GM21786 (cell line): ENCODE results near the gene CTNNA2.
A peak's percentile ranks its signal among the peaks of the same experiment; 100 is the strongest.

Source experiments
- ATAC-seq: cut with Tn5 transposase; IDR thresholded peaks from one replicate; pipeline ENCODE4 v1.9.1; 2021; ENCODE audit not compliant: unreplicated experiment

The CTNNA2 gene

DNA sequence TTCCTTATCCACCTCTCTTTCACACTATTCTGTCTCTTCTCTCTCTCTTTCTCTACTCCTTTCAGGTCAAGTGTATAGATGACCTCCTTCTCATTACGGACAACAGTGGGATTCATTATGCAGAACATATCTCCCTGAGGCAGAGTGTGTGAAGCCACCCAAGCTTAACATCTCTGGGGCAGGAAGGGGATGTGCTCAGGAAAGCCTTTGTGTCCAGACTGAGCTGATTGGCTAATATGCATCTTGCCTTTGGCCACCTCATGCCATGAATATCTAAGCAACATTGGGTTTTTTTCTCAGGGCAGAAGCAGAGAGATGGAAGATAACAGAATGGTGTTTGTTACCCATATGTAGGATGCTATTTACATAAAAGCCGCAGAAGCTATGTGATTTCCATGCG, 1003.1 kb downstream of the CTNNA2 start:
- ATAC-seq: no peak

DNA sequence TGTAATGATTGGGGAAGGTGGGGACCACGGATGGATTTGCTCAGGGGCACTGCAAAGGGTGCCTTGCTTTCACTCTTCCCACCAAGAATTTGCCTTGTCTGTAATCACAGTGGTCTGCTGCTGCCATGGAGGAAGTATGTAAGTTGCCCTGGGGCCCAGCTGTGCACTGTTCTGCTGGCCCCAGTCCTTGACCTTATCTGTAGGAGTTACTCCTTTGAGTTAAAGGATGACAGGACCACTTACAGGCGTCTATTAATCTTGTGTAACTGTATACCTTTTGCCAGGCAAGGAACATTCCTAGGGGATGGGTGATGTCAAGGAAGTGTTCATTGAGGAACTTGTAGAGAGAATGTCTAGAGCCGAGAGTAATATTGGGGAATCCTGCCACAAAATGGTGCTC, 1004.5 kb downstream of the CTNNA2 start:
- ATAC-seq: no peak

DNA sequence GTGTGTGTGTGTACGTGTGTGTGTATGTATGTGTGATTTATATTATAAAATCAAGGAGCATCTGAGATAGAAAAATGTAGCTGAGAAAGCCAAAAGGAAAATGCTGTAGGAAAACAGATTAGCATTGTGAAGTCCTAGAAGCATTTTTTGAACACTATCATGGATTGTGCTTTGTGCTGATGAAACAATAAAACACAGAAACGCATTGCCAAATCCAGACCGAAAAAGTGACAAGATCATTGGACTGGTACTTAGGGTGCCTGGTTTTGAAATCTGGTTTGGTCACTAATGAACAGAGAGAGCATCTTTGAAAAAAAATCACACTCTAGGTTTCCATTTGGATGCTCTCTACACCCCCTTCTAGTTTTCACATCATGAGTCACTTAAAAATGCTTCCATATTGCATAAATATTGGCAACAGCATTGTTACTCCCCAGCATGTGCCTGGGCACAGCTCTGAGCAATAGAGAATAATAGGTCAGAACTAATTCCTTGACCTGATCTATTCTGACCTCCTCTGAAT, 1006.3 kb downstream of the CTNNA2 start:
- no peak for ATAC-seq

DNA sequence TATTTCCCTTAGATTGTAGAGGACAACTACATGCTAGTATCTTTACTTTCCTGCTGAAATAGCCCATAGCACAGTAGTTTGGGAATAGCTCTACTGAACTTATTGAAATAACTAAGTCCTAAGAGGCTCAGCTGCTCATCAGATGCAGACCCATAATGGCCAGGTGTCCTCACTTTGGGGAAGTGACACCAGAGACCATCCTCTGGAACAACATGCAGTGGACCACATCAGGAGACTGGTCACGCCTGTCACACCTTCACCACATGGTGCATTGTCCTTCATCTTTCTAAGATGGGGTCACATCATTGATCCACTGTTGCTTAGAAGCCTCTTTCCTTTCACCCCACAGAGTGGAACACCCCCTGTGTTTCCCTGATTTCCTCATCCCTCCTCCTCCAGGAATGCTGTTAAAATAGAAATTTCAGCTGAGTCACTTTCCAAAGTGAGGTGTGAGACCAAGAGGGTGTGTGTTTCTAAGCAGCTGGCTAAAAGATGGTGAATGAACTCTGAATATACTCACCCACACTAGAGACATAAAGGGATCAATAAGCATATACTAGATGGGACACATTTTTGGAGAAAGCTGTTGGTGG, 1006.9 kb downstream of the CTNNA2 start:
- peak; percentile 48 for ATAC-seq

DNA sequence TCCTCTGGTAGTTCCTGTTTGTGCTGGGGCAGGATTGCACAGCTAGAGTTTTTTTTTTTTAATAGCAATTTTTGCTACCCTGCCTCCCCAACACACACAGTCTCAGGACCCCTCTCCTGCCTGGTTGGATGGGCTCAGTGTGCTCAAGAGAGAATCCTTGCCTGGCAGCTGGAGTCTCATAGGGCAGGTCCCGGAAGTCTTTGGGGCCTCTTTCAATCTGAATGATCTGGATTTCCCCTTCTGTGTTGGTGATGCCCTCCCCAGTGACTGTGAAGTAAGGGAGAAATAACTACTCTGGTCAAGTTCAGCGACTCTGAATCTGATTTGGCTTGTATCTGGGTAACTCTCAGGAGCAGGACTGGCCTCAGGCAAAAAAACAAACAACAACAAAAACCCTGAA, 1012.3 kb downstream of the CTNNA2 start:
- peak; percentile 69 for ATAC-seq

DNA sequence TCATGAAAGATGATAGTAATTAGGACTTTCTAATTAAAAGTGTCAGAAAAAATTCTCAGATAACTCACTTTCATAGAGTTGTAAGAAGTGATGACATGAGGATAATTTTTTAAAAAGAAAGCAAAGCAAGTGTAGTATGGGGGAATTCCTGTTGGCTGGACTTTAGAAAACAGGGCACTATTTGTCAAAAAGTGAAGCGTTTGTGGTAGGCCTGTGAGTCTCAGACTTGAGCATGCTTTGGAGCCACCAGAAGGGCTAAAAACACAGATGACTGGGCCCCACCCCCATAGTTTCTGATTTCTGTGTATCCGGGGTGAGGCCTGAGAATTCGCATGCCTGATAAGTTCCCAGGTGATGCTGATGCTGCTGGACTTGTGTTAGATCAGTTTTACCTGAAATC, 1014.3 kb downstream of the CTNNA2 start:
- no peak for ATAC-seq

DNA sequence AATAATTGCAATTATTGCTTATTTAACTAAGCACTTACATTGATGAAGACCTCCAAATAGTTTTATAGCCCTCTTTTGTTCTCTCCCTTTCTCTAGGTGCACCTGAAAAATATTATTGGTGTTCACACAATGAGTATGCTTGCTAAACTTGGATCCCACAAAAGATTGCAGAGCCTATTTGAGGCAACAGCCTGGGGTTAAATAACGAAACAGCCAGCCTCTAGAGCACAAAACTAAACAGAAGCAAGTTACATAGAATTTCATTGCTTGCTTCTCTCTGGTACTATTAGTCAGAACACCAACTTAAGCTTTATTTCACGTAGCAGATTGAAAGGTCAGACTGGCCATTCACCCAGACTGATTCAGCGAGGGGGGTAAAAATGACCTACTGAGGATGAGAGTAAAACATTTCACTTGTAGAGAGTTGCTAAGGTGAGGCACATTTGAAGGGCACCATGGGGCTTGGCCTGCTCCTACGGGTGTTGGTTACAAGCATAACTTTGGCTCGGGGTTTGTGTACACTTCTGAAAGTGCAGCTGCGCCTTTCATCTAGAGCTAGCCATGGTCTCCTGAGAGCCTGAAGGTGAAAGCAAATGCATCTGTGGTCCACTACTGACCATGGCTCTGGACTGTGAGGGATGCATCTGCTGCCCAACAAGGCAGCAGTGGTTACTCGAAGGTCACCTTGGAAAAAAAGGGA, 1016.8 kb downstream of the CTNNA2 start:
- ATAC-seq: peak; percentile 24

DNA sequence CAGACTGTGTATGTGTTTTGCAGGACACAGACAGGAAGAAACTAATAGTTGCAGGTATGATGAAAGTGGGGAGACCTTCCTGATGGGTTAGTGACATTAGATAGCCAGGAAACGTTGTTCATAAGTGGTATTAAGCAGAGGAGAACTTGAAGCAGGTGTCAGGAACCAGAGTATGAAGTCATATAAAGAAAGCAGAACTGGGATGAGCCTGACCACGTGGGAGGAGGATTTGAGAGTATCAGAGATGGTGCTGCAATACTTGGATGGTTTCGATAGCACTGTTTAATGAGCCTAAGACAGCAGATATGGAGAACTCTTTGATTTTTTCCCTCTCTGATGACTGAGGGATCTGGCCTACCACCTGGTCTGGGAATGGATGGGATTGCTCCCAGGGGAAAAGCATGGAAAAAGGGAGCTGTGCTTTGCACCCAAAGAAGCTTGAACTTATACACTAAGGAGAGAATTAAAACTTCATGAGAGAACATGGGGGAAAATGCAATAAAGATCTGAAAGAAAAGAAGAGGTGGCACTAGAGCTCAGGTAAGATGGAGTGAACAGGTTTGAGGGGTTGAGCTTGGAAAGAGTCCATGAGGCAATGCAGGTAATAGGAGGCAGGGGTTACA, 1017.7 kb downstream of the CTNNA2 start:
- ATAC-seq: peak; percentile 71

DNA sequence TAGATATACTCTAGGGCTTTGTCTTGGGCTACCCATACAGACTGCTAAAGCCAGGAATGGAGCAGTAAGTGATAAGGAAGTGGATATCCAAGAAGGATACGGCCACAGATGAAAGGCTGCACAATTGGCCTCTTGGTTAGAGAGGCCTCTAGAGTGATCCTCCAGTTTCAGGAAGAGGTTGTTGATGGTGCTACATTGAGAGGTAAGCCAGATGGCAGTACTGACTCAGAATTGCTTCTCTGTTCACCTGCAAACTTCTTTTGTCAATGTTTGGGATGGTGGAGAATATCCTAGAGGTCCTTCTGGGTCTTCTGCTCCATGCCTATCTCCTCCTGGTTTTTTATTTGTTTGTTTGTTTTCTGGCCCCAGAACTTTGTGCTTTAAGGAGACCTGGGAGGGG, 1018.5 kb downstream of the CTNNA2 start:
- peak; percentile 21 for ATAC-seq

DNA sequence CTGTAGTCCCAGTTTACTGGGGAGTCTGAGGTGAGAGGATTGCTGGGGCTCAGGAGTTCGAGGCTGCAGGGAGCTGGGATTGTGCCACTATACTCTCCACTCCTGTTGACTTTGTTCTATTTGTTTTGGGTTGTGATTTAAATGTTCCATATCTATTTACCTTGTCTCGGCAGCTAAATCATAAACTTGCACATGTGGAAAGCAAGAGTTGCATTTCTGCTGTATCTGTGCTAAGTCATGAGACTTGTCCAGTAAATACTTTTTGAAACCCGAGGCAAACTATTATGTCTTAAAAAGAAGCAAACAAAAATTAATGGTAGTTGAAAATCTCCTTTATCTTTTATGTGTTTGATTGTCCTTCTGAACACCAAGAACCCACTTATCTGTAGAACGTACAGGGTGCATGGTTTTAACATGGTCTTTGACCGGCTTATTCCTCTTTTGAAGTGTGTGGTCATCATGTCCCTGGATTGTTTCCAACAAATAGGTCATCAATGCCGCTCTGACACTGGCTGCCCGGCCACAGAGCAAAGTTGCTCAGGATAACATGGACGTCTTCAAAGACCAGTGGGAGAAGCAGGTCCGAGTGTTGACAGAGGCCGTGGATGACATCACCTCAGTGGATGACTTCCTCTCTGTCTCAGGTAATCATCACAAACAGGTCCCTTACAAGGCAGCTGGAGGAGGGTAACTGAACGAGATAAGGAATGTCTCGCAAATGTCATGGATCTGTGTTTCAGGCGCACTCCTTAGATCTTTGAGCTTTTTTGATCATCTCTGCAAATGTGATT, 1032.8 kb downstream of the CTNNA2 start:
- ATAC-seq: no peak

DNA sequence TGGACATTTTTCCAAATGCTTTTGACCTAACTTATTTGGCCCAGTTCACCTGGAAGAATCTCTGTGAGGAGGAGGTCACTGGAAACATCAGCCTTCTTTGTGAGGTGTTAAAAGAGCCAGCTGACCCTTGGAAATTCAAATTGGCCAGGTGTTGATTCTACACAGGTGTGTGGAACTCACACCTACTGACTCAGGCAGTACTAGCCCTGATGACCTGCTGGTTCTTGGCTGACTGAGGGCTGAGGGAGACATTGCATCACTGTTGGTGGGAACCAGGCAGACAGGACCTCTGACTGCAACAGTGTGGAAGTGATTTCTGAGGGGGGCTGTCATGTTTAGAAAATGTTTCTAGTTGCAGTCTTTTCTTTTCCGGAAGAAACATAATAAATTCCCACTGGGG, 1033.9 kb downstream of the CTNNA2 start:
- ATAC-seq: no peak

DNA sequence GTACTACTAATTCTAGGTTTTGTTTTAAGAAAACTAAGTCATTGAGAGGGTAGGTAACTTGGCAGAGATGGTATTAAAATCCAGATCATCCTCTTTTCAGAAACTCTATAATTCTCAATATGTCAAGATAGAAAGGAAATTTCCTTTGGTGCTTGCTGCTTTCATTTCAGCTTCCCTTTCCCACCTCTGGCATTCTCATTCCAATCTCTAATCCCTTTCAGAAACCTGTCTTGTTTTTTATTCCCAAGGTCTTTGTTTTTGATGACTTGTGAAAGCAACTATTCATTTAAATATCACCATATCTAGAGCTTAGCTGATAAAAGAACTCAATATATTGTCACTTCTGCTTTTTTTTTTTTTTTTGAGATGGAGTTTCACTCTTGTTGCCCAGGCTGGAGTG, 1034.5 kb downstream of the CTNNA2 start:
- ATAC-seq: no peak

DNA sequence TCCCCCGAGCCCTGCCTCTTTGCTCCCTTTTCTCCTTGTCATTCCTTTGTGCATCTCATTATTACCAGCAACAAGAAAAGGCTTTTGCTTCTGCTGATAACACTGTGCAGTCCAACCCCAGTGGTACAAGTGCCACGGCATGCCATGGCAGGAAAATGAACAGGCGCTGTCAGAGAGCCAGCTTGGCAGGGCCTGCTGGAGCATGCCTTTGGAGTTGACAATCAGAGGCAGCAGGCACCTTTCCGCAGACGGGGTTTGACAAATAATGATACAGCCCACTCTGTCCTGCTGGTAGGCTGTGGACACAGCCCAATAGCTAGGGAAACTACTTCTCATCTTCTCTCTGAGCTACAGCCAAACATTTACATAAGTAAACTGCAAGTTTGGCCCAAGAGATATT, 1035.6 kb downstream of the CTNNA2 start:
- no peak for ATAC-seq

DNA sequence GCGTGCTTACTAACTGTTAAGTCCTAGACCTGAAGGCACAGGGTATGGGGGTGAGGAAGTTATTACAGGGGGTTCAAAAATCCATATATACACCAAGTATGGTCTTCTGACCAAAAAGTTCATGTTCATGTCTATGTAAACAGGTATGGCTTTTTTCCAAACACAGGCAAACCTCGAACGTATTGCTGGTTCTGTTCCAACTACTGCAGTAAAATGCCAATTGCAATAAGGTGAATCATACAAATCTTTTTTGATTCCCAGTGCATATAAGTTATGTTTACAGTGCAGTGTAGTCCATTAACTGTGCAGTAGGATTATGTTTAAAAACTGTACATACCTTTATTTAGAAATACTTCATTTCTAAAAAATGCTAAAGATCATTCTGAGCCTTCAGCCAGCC, 1037.0 kb downstream of the CTNNA2 start:
- ATAC-seq: no peak

DNA sequence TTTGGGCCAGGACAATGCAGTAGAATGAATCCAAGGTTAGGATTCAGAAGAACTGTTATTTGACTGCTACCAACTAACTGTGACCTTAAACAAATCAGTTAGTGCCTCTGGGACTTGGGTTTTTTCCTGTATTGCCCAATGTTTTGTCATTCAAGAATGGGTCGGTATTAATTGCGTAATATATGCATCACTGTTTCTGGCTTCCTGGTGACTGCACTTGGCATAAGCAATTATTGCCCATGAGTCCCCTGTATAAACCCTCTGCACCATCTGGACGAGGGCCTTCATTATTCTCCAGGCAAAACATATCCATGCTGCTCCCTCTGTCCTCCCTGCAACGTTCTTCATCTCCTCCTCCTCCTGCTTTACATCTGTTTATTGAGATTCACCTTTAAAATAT, 1047.5 kb downstream of the CTNNA2 start:
- no peak for ATAC-seq

DNA sequence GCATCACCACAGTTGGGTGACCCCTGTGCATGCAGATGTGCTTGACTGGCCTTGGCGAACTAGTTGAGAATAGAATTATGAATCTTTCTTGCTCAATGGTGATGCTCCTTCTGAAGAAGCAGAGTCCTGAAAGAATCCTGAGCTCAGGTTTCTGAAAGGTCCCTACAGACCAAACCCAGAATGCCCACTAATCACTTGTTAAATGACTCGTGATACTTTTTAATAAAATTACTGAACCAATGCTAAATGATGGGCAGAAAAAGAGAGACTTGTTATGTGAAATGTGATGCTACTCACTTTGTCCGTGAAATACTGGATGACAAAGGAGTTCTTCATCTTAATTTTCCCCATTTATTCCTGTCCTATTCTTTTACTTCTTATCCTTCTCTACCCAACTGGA, 1055.2 kb downstream of the CTNNA2 start:
- ATAC-seq: no peak

DNA sequence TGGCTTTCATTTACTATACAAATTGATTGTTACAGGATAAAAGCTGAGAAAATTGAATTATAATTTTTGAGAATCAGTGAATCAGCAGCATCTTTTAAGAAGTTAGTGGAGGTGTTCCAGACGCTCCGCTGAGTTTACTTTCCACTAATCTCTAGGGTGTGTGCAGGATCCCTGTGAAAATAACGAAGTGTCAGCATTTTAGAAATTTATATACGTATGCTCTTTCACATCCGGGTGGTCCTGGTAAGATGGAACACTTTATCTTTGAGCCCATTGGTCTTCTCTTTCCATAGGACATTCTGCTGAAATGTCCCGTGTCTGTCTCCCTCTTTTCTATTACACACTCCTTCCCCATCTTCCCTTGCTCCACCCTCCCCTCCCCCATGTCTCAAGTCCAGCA, 1060.3 kb downstream of the CTNNA2 start:
- no peak for ATAC-seq

DNA sequence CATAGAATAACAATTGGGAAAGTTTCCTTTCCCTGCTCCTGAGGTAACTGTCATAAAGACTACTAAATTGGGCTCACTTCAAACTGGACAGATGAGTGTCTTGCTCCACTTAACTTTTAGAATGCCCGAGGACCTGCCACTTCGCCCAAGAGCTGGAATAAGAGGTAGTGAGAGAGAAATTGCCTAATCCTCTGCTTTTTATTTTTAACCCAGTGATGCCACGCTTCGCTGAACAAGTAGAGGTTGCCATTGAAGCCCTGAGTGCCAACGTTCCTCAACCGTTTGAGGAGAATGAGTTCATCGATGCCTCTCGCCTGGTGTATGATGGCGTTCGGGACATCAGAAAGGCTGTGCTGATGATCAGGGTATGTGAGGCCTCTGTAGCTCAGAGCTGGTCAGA, 1061.1 kb downstream of the CTNNA2 start:
- no peak for ATAC-seq

DNA sequence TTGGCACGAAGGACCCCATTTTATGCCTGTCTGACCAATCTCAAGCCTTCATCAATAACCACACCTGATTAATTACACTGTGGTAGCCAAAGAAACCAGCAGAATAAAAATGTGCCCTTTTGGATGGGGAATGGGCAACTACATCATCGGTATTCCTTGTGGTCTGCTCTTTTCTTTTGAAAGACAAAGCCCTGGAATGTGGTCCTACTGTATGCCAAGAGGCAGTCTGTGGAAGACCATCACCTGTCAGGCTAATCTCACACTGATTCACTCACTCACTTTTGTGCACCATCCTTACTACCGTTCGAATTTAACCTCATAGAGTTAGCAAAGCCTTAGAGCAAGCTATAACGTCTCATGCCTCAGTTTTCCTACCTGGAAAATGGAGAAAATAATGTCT, 1066.9 kb downstream of the CTNNA2 start:
- ATAC-seq: no peak

DNA sequence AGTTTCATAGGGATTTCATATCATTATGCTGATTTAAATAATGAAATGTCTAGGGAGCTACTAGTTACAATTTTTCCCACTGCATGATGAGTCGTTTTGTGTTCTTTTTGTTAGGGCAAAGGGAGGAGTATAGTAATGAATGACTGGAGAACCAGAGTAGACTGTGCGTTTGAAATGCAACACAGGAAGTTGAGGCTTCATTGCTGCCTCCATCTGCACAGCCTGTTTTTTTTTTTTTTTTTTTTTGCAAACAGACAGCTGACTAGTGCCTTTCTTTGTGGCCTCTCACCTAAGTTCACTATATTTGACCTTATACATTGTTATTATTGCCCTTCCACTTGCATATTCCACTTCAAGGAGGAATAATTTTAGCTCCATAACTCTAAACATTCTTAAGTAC, 1078.4 kb downstream of the CTNNA2 start:
- no peak for ATAC-seq

DNA sequence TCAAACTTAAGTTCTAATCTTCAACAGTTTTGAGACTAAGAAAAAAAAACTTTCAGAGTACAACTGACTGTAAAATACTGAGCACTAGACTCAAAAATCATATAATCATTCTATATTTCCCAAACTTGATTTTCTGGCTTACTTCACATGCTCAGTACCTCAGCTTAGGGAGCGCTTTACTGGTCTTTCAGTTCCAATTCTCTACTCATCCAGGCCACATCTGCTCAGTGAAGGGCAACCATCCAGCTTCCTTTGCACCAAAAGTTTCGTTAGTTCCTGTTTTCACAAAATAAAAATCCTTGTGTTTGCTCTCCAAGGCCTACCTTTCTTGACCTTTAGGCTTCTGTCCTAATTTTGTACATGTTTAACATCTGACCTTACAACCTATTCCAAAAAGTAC, 1079.3 kb downstream of the CTNNA2 start:
- no peak for ATAC-seq

DNA sequence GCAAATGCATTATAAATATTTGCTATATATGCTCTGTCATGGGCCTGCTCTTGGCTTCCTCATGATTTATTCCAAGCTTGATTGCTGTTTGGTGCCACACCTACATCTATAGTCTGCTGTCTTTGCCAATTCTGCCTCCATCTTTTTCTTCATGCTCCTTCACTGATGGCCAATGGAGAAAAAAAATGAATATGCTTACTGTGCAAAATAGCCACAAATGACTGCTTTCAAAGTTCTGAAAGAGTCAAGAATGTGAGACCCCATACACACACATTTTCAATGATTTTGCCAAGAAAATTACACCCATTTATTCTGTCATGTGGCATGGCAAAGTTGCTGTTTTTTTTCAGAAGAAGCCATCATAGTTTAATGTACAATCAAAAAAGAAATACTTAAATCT, 1097.3 kb downstream of the CTNNA2 start:
- no peak for ATAC-seq
